WTC11 (cell line): ENCODE data around the gene BPNT1. TPM values are rescaled to one million over a fixed set of nuclear protein-coding genes. Genes with fewer than 3 reads are reported as not detected.
A peak's percentile ranks its signal among the peaks of the same experiment; 100 is the strongest.

Experiments
- ATAC-seq: fragments of 200-7000 bp; cut with Tn5 transposase; 2 replicates; pipeline ENCODE4 v1.10.0; 2021; ENCODE audit warnings: mild to moderate bottlenecking, moderate library complexity
- CTCF ChIA-PET: fragments of 300-600 bp; sonication (Branson Sonifier 250); formaldehyde crosslinking; loops from one replicate; lab custom pipeline; 2021; ENCODE audit warnings: antibody characterized with exemption; lab: Charles Lee
- POLR2A ChIA-PET: fragments of 350-600 bp; sonication (Branson Sonifier 250); formaldehyde crosslinking; loops from one replicate; lab custom pipeline; 2021; ENCODE audit warnings: antibody characterized with exemption; lab: Charles Lee
- DNase-seq: peaks from one replicate; pipeline ENCODE4 v3.0.0; 2021; ENCODE audit warnings: low spot score
- H3K27ac Mint-ChIP-seq: 2 replicates; pipeline ENCODE4 v1.8.0; 2021; ENCODE audit warnings: mixed read lengths
- H3K27me3 Mint-ChIP-seq: 2 replicates; pipeline ENCODE4 v1.8.0; 2021; ENCODE audit warnings: low read depth, mild to moderate bottlenecking, moderate library complexity, mixed read lengths
- H3K36me3 Mint-ChIP-seq: 2 replicates; pipeline ENCODE4 v1.8.0; 2021; ENCODE audit warnings: mixed read lengths
- H3K4me1 Mint-ChIP-seq: 2 replicates; pipeline ENCODE4 v1.8.0; 2022; ENCODE audit warnings: mixed read lengths
- H3K4me3 Mint-ChIP-seq: 2 replicates; pipeline ENCODE4 v1.8.0; 2021; ENCODE audit warnings: mild to moderate bottlenecking, moderate library complexity, mixed read lengths
- H3K9me3 Mint-ChIP-seq: 2 replicates; pipeline ENCODE4 v1.8.0; 2021; ENCODE audit warnings: mixed read lengths
- CREB1 ChIP-seq: sonication (generic); formaldehyde crosslinking; IDR thresholded peaks from 2 replicates; pipeline ENCODE4 v1.8.0; 2023; ENCODE audit warnings: mild to moderate bottlenecking, missing genetic modification reagents
- CREM ChIP-seq: sonication (generic); formaldehyde crosslinking; IDR thresholded peaks from 2 replicates; pipeline ENCODE4 v1.8.1; 2022; ENCODE audit warnings: mild to moderate bottlenecking, missing genetic modification reagents, moderate library complexity
- FOXP1 ChIP-seq: sonication (generic); formaldehyde crosslinking; IDR thresholded peaks from 2 replicates; pipeline ENCODE4 v1.8.0; 2022; ENCODE audit warnings: missing genetic modification reagents, mild to moderate bottlenecking, moderate library complexity, borderline replicate concordance
- GTF2I ChIP-seq: fragments of 250-450 bp; sonication (Bioruptor Pico); conservative IDR thresholded peaks from 2 replicates; pipeline ENCODE4 v1.4.0; 2021; ENCODE audit warnings: mild to moderate bottlenecking
- NFYB ChIP-seq: sonication (generic); formaldehyde crosslinking; conservative IDR thresholded peaks from 2 replicates; pipeline ENCODE4 v1.8.0; 2022; ENCODE audit warnings: low read depth, missing genetic modification reagents
- NR3C1 ChIP-seq: sonication (generic); formaldehyde crosslinking; conservative IDR thresholded peaks from 2 replicates; pipeline ENCODE4 v1.8.1; 2023; ENCODE audit warnings: low read depth, mild to moderate bottlenecking, missing genetic modification reagents
- SMAD3 ChIP-seq: sonication (generic); formaldehyde crosslinking; IDR thresholded peaks from 2 replicates; pipeline ENCODE4 v1.8.0; 2022; ENCODE audit warnings: missing genetic modification reagents, mild to moderate bottlenecking, borderline replicate concordance
- SMAD4 ChIP-seq: sonication (generic); formaldehyde crosslinking; IDR thresholded peaks from 2 replicates; pipeline ENCODE4 v1.8.0; 2022; ENCODE audit warnings: mild to moderate bottlenecking, missing genetic modification reagents
- ZNF138 ChIP-seq: sonication (generic); formaldehyde crosslinking; conservative IDR thresholded peaks from 2 replicates; pipeline ENCODE4 v1.8.1; 2022; ENCODE audit warnings: mild to moderate bottlenecking, moderate library complexity, missing genetic modification reagents
- ZNF317 ChIP-seq: sonication (generic); formaldehyde crosslinking; IDR thresholded peaks from 2 replicates; pipeline ENCODE4 v1.8.1; 2023; ENCODE audit warnings: low read depth, mild to moderate bottlenecking, moderate library complexity, missing genetic modification reagents, borderline replicate concordance
- total RNA-seq: library from RNA; stranded (reverse); gene quantifications from 3 replicates; pipeline ENCODE4 v1.2.3, GENCODE V29; 2021
- TF ChIP-seq, protein P1 (sequence below): fragments of 250-450 bp; sonication (Bioruptor Pico); IDR thresholded peaks from 2 replicates; pipeline ENCODE4 v2.1.2; 2022; ENCODE audit warnings: mild to moderate bottlenecking, moderate library complexity
- TF ChIP-seq, protein P2 (sequence below): sonication (generic); formaldehyde crosslinking; IDR thresholded peaks from 2 replicates; pipeline ENCODE4 v1.8.1; 2022; ENCODE audit warnings: mild to moderate bottlenecking, missing genetic modification reagents, moderate library complexity, borderline replicate concordance
- TF ChIP-seq, protein P3 (sequence below): sonication (generic); formaldehyde crosslinking; IDR thresholded peaks from 2 replicates; pipeline ENCODE4 v1.8.1; 2023; ENCODE audit warnings: mild to moderate bottlenecking, missing genetic modification reagents, moderate library complexity
- TF ChIP-seq, protein P4 (sequence below): sonication (generic); formaldehyde crosslinking; IDR thresholded peaks from 2 replicates; pipeline ENCODE4 v1.8.0; 2022; ENCODE audit warnings: mild to moderate bottlenecking, missing genetic modification reagents
- TF ChIP-seq, protein P5 (sequence below): sonication (generic); formaldehyde crosslinking; IDR thresholded peaks from 2 replicates; pipeline ENCODE4 v1.8.1; 2022; ENCODE audit warnings: missing genetic modification reagents, borderline replicate concordance
- TF ChIP-seq, protein P6 (sequence below): sonication (generic); formaldehyde crosslinking; IDR thresholded peaks from 2 replicates; pipeline ENCODE4 v1.8.1; 2023; ENCODE audit warnings: mild to moderate bottlenecking, missing genetic modification reagents, moderate library complexity
- TF ChIP-seq, protein P7 (sequence below): sonication (generic); formaldehyde crosslinking; IDR thresholded peaks from 2 replicates; pipeline ENCODE4 v1.8.1; 2022; ENCODE audit warnings: mild to moderate bottlenecking, moderate library complexity, missing genetic modification reagents
- TF ChIP-seq, protein P8 (sequence below): fragments of 250-450 bp; sonication (Bioruptor Pico); IDR thresholded peaks from 2 replicates; pipeline ENCODE4 v1.9.0; 2021; ENCODE audit warnings: mild to moderate bottlenecking, borderline replicate concordance
- TF ChIP-seq, protein P9 (sequence below): fragments of 250-450 bp; sonication (Bioruptor Pico); IDR thresholded peaks from 2 replicates; pipeline ENCODE4 v1.9.0; 2021; ENCODE audit warnings: mild to moderate bottlenecking

BPNT1 gene
- total RNA-seq, 1 experiment from 2014 or later: 14.4 TPM

DNA sequence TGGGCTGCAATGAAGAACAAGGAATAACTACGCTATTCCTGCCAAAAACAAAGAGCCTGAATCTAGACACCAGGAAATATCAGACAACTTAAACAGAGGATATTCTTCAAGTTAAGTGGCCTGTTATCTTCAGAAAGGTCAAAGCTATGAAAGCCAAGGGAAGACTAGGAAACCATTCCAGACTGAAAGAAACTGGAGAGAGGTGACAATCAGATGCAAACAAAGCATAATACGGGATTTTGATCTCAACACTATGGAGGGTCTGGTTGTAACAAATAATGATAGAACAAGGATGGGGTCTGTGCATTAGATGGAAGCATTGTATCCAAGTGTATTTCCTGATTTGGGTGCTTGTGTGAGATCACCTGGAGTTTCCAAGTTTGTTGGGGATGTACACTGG lies 45.9 kb downstream of the BPNT1 start:
- DNase-seq: no peak
- Mint-ChIP-seq H3K4me3 (no peak overlapping the region), H3K9me3 (no peaks in the 10 kb centered on the region), H3K27ac (peak overlapping the region; percentile 41), H3K36me3 (peaks cover 15% of the 10 kb centered on the region; the same call in 1 of the 2 replicates), H3K4me1 (peaks cover 12% of the 10 kb centered on the region; the same call in 1 of the 2 replicates), H3K27me3 (no peaks in the 10 kb centered on the region)
- TF ChIP-seq, protein P1, sequence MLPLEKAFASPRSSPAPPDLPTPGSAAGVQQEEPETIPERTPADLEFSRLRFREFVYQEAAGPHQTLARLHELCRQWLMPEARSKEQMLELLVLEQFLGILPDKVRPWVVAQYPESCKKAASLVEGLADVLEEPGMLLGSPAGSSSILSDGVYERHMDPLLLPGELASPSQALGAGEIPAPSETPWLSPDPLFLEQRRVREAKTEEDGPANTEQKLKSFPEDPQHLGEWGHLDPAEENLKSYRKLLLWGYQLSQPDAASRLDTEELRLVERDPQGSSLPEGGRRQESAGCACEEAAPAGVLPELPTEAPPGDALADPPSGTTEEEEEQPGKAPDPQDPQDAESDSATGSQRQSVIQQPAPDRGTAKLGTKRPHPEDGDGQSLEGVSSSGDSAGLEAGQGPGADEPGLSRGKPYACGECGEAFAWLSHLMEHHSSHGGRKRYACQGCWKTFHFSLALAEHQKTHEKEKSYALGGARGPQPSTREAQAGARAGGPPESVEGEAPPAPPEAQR (CRISPR knock-in tag): no peak
- TF ChIP-seq CREM (no peak), GTF2I (CRISPR knock-in tag) (no peak), NR3C1 (CRISPR knock-in tag) (no peak), SMAD4 (no peak), CREB1 (no peak), ZNF138 (CRISPR knock-in tag) (no peak)
- TF ChIP-seq, protein P2, sequence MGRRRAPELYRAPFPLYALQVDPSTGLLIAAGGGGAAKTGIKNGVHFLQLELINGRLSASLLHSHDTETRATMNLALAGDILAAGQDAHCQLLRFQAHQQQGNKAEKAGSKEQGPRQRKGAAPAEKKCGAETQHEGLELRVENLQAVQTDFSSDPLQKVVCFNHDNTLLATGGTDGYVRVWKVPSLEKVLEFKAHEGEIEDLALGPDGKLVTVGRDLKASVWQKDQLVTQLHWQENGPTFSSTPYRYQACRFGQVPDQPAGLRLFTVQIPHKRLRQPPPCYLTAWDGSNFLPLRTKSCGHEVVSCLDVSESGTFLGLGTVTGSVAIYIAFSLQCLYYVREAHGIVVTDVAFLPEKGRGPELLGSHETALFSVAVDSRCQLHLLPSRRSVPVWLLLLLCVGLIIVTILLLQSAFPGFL (CRISPR knock-in tag): no peak
- TF ChIP-seq, protein P3, sequence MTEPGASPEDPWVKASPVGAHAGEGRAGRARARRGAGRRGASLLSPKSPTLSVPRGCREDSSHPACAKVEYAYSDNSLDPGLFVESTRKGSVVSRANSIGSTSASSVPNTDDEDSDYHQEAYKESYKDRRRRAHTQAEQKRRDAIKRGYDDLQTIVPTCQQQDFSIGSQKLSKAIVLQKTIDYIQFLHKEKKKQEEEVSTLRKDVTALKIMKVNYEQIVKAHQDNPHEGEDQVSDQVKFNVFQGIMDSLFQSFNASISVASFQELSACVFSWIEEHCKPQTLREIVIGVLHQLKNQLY (CRISPR knock-in tag): no peak
- TF ChIP-seq, protein P4, sequence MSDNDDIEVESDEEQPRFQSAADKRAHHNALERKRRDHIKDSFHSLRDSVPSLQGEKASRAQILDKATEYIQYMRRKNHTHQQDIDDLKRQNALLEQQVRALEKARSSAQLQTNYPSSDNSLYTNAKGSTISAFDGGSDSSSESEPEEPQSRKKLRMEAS (CRISPR knock-in tag): no peak
- TF ChIP-seq, protein P5, sequence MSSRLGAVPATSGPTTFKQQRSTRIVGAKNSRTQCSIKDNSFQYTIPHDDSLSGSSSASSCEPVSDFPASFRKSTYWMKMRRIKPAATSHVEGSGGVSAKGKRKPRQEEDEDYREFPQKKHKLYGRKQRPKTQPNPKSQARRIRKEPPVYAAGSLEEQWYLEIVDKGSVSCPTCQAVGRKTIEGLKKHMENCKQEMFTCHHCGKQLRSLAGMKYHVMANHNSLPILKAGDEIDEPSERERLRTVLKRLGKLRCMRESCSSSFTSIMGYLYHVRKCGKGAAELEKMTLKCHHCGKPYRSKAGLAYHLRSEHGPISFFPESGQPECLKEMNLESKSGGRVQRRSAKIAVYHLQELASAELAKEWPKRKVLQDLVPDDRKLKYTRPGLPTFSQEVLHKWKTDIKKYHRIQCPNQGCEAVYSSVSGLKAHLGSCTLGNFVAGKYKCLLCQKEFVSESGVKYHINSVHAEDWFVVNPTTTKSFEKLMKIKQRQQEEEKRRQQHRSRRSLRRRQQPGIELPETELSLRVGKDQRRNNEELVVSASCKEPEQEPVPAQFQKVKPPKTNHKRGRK (CRISPR knock-in tag): no peak
- POLR2A ChIA-PET: no interaction called here
- CTCF ChIA-PET: no interaction called here
- ATAC-seq: no peak

DNA sequence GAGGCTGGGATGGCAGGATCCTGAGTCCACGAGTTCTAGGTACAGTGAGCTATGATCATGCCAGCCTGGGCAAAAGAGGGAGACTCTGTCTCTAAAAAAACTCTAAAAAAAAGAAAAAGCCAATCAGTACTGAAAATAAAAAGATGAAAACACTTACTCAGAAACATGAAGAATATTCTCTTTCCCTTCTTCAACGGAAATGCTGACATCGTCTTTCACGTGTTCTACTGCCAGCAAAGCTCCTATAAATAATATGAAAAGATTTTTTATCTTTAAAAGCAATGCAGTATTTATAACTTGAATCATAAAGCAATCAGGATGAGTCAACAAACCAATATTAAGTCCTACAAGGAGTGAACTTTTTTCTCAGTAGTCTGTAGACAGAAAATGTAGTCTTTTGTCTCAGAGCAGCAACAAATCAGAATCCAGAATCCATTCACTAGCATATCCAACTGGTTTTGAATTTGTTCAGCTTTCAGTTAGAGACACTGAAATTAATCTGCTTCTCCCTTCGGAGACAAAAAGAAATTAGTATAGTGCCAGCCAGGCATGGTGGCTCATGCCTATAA lies 49.5 kb downstream of the BPNT1 start:
- POLR2A ChIA-PET: interaction anchor here (1.1 kb wide), 1 partner anchor 24 kb away, joined by 3 read pairs; no protein-coding TSS in a partner anchor
- TF ChIP-seq, protein P6, sequence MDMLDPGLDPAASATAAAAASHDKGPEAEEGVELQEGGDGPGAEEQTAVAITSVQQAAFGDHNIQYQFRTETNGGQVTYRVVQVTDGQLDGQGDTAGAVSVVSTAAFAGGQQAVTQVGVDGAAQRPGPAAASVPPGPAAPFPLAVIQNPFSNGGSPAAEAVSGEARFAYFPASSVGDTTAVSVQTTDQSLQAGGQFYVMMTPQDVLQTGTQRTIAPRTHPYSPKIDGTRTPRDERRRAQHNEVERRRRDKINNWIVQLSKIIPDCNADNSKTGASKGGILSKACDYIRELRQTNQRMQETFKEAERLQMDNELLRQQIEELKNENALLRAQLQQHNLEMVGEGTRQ: no peak
- TF ChIP-seq ZNF138 (CRISPR knock-in tag): no peak
- no peak for TF ChIP-seq FOXP1 (CRISPR knock-in tag)
- TF ChIP-seq, protein P7, sequence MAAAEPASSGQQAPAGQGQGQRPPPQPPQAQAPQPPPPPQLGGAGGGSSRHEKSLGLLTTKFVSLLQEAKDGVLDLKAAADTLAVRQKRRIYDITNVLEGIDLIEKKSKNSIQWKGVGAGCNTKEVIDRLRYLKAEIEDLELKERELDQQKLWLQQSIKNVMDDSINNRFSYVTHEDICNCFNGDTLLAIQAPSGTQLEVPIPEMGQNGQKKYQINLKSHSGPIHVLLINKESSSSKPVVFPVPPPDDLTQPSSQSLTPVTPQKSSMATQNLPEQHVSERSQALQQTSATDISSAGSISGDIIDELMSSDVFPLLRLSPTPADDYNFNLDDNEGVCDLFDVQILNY: no peak
- no peak for TF ChIP-seq SMAD3 (CRISPR knock-in tag)
- no peak for TF ChIP-seq NFYB (CRISPR knock-in tag)
- no peak for TF ChIP-seq GTF2I (CRISPR knock-in tag)
- TF ChIP-seq, protein P8, sequence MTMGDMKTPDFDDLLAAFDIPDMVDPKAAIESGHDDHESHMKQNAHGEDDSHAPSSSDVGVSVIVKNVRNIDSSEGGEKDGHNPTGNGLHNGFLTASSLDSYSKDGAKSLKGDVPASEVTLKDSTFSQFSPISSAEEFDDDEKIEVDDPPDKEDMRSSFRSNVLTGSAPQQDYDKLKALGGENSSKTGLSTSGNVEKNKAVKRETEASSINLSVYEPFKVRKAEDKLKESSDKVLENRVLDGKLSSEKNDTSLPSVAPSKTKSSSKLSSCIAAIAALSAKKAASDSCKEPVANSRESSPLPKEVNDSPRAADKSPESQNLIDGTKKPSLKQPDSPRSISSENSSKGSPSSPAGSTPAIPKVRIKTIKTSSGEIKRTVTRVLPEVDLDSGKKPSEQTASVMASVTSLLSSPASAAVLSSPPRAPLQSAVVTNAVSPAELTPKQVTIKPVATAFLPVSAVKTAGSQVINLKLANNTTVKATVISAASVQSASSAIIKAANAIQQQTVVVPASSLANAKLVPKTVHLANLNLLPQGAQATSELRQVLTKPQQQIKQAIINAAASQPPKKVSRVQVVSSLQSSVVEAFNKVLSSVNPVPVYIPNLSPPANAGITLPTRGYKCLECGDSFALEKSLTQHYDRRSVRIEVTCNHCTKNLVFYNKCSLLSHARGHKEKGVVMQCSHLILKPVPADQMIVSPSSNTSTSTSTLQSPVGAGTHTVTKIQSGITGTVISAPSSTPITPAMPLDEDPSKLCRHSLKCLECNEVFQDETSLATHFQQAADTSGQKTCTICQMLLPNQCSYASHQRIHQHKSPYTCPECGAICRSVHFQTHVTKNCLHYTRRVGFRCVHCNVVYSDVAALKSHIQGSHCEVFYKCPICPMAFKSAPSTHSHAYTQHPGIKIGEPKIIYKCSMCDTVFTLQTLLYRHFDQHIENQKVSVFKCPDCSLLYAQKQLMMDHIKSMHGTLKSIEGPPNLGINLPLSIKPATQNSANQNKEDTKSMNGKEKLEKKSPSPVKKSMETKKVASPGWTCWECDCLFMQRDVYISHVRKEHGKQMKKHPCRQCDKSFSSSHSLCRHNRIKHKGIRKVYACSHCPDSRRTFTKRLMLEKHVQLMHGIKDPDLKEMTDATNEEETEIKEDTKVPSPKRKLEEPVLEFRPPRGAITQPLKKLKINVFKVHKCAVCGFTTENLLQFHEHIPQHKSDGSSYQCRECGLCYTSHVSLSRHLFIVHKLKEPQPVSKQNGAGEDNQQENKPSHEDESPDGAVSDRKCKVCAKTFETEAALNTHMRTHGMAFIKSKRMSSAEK (CRISPR knock-in tag): no peak
- no peak for TF ChIP-seq ZNF317 (CRISPR knock-in tag)
- TF ChIP-seq SMAD4: no peak
- TF ChIP-seq, protein P9, sequence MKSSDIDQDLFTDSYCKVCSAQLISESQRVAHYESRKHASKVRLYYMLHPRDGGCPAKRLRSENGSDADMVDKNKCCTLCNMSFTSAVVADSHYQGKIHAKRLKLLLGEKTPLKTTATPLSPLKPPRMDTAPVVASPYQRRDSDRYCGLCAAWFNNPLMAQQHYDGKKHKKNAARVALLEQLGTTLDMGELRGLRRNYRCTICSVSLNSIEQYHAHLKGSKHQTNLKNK (CRISPR knock-in tag): no peak

More for the DNA sequence above, 49.5 kb downstream of the BPNT1 start:
- ATAC-seq (no peak), DNase-seq (no peak)
- Mint-ChIP-seq H3K27ac (no peak overlapping the region), H3K36me3 (peaks cover 24% of the 10 kb centered on the region), H3K4me3 (no peak overlapping the region), H3K9me3 (no peaks in the 10 kb centered on the region), H3K4me1 (peaks cover 4% of the 10 kb centered on the region; the same call in 1 of the 2 replicates), H3K27me3 (no peaks in the 10 kb centered on the region)
- CTCF ChIA-PET: no interaction called here
